ENCODE results near the gene BCAR1. TPM values are rescaled to one million over a fixed set of nuclear protein-coding genes. Genes with fewer than 3 reads are reported as not detected.
A peak's percentile ranks its signal among the peaks of the same experiment; 100 is the strongest.

BCAR1 gene
- total and polyA plus RNA-seq, 2 experiments from 2014 or later, result 37.9 to 140 TPM

- peaks cover 80% of the 10 kb centered on the region for H3K79me2 ChIP-seq (replicated peaks; ENCODE audit: insufficient read depth)
- H3K36me3 ChIP-seq (ENCODE audit: insufficient read depth), result no peaks in the 10 kb centered on the region
- peaks cover 74% of the 10 kb centered on the region for H3K4me1 ChIP-seq (ENCODE audit: insufficient read depth)
- peak; percentile 32 for ATAC-seq
- peak overlapping the region; percentile 62 for H3K4me3 Mint-ChIP-seq
- peak overlapping the region; percentile 90 for H3K4me2 ChIP-seq
- H2AFZ ChIP-seq, result no peak overlapping the region
- H3K9me2 ChIP-seq (ENCODE audit: insufficient read depth), result no peaks in the 10 kb centered on the region
- H3K27ac Mint-ChIP-seq, result peak overlapping the region; percentile 97
- no peaks in the 10 kb centered on the region for H3K9me3 Mint-ChIP-seq
- peaks cover 31% of the 10 kb centered on the region for H3K27me3 Mint-ChIP-seq (ENCODE audit: insufficient read depth, low read depth, poor library complexity)
- peaks cover 38% of the 10 kb centered on the region for H4K20me1 ChIP-seq (replicated peaks; ENCODE audit: insufficient read depth)
- TF ChIP-seq, protein P1, sequence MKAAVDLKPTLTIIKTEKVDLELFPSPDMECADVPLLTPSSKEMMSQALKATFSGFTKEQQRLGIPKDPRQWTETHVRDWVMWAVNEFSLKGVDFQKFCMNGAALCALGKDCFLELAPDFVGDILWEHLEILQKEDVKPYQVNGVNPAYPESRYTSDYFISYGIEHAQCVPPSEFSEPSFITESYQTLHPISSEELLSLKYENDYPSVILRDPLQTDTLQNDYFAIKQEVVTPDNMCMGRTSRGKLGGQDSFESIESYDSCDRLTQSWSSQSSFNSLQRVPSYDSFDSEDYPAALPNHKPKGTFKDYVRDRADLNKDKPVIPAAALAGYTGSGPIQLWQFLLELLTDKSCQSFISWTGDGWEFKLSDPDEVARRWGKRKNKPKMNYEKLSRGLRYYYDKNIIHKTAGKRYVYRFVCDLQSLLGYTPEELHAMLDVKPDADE (IDR thresholded peaks at IDR 0.05), result peak; percentile 88
- TF ChIP-seq ZNF331 (CRISPR knock-in tag; IDR thresholded peaks at IDR 0.05; ENCODE audit: low read depth) (no peak), CREB1 (CRISPR knock-in tag; IDR thresholded peaks at IDR 0.05; ENCODE audit: low read depth) (peak; percentile 56; the same call in 1 of the 2 replicates), EZH2phosphoT487 (IDR thresholded peaks at IDR 0.05; ENCODE audit: unreplicated experiment) (no peak), NANOG (IDR thresholded peaks at IDR 0.05; ENCODE audit: borderline replicate concordance) (peak; percentile 79; the same call in 1 of the 2 replicates), ZNF462 (CRISPR knock-in tag; IDR thresholded peaks at IDR 0.05) (peak; percentile 98)
- H3K4me1 Mint-ChIP-seq, result peaks cover 77% of the 10 kb centered on the region
- no peaks in the 10 kb centered on the region for H3K36me3 Mint-ChIP-seq (ENCODE audit: low read depth)
- H3F3A ChIP-seq (replicated peaks; ENCODE audit: low read depth), result peaks cover 31% of the 10 kb centered on the region
- H3K27ac ChIP-seq (ENCODE audit: low read depth), result peak overlapping the region; percentile 100
- DNase-seq (ENCODE audit: low spot score), result peak; percentile 99
- H3K27me3 ChIP-seq (ENCODE audit: insufficient read depth), result no peaks in the 10 kb centered on the region
- H3K4me3 ChIP-seq, result peak overlapping the region; percentile 58
These were observed 1.8 kb upstream of the BCAR1 start for GRCh38 chr16:75252946-75253911.
